Measurements from ENCODE around the gene SLC49A4. TPM values are rescaled to one million over a fixed set of nuclear protein-coding genes. Genes with fewer than 3 reads are reported as not detected.
A peak's percentile ranks its signal among the peaks of the same experiment; 100 is the strongest.

The SLC49A4 gene
- polyA plus RNA-seq, 2 of the 4 experiments (the other 2 are of a cell fraction), result 11.1 to 16.2 TPM

- ATAC-seq (peak; percentile 70 to 80), DNase-seq (ENCODE audit: low read depth in 1 of 2, low spot score in 1 of 2) (peak; percentile 92 to 94), FAIRE-seq (no peak)
- WGBS (ENCODE audit: missing lambda C conversion rate), result 1% methylated on average over 43 of the region's 46 CpGs
- Histone ChIP-seq H3K4me2 (peak within 1 kb of the TSS; percentile 98), H3K4me3 (peak within 1 kb of the TSS; percentile 74), H3K4me1 (peaks cover 6% of the 10 kb centered on the region; the same call in 2 of the 3 replicates), H3K27ac (peak within 1 kb of the TSS; percentile 86 to 98), H3K9me3 (no peaks in the 10 kb centered on the region)
- CTCF ChIA-PET, result interaction anchor here (0.6 to 1.1 kb wide), 3 partner anchors 9 to 343 kb away, joined by 3 to 4 read pairs (median 3); no protein-coding TSS in a partner anchor
- POLR2A ChIA-PET, result interaction anchor here (0.6 to 1.3 kb wide), 6 partner anchors 9 to 410 kb away, joined by 3 to 10 read pairs (median 4); partner anchors contain the start of genes FAM162A, PARP14 and WDR5B
- TF ChIP-seq SMC3 (IDR thresholded peaks at IDR 0.05) (no peak), MYC (IDR thresholded peaks at IDR 0.05; ENCODE audit: borderline replicate concordance, low read length) (peak; percentile 87), TP53 (CRISPR knock-in tag; IDR thresholded peaks at IDR 0.05) (no peak), CEBPB (IDR thresholded peaks at IDR 0.05) (no peak), REST (IDR thresholded peaks at IDR 0.05) (no peak), GATA3 (IDR thresholded peaks at IDR 0.05; ENCODE audit: borderline replicate concordance) (no peak), SREBF2 (IDR thresholded peaks at IDR 0.05) (no peak), CHD4 (IDR thresholded peaks at IDR 0.05; ENCODE audit: borderline replicate concordance) (no peak), NPAS2 (CRISPR knock-in tag; IDR thresholded peaks at IDR 0.05; ENCODE audit: borderline replicate concordance) (peak; percentile 87), RARB (CRISPR knock-in tag; IDR thresholded peaks at IDR 0.05) (no peak), POLR2AphosphoS2 (conservative IDR thresholded peaks at IDR 0.05; ENCODE audit: low read length) (no peak), MAZ (IDR thresholded peaks at IDR 0.05; ENCODE audit: borderline replicate concordance, low read depth, low read length) (no peak), ZFP36 (IDR thresholded peaks at IDR 0.05; ENCODE audit: borderline replicate concordance, partially characterized antibody) (no peak), RFX5 (IDR thresholded peaks at IDR 0.05) (no peak), FOXS1 (CRISPR knock-in tag; IDR thresholded peaks at IDR 0.05) (peak; percentile 89; the same call in 1 of the 2 replicates), CBX8 (IDR thresholded peaks at IDR 0.05) (no peak), NFE2L2 (conservative IDR thresholded peaks at IDR 0.05; ENCODE audit: low read length) (no peak), EHMT2 (IDR thresholded peaks at IDR 0.05; ENCODE audit: low read depth) (no peak), PBX3 (IDR thresholded peaks at IDR 0.05) (no peak), JUNB (IDR thresholded peaks at IDR 0.05) (no peak), HEYL (CRISPR knock-in tag; IDR thresholded peaks at IDR 0.05) (peak; percentile 63; the same call in 1 of the 2 replicates), RCOR1 (IDR thresholded peaks at IDR 0.05; ENCODE audit: low read depth, low read length) (no peak), ATOH8 (CRISPR knock-in tag; IDR thresholded peaks at IDR 0.05; ENCODE audit: low read depth) (no peak), HDAC2 (IDR thresholded peaks at IDR 0.05) (peak; percentile 41; the same call in 1 of the 2 replicates), RNF2 (IDR thresholded peaks at IDR 0.05; ENCODE audit: borderline replicate concordance, low read depth) (no peak), KDM5A (IDR thresholded peaks at IDR 0.05) (no peak), CHD2 (IDR thresholded peaks at IDR 0.05; ENCODE audit: low read length, partially characterized antibody) (no peak), ZSCAN20 (CRISPR knock-in tag; IDR thresholded peaks at IDR 0.05) (peak; percentile 51; the same call in 1 of the 2 replicates), RAD21 (conservative IDR thresholded peaks at IDR 0.05 in 1 of 2, IDR thresholded peaks at IDR 0.05 in 1 of 2) (no peak), BCL3 (IDR thresholded peaks at IDR 0.05) (no peak), BHLHE40 (IDR thresholded peaks at IDR 0.05; ENCODE audit: low read depth, low read length) (peak; percentile 76), JUN (IDR thresholded peaks at IDR 0.05) (peak in 1 of 2 experiments; percentile 73; a peak in 2 of 5 replicates), FOSL2 (IDR thresholded peaks at IDR 0.05) (peak; percentile 52; the same call in 1 of the 2 replicates), FOSL2 (CRISPR knock-in tag; IDR thresholded peaks at IDR 0.05) (peak; percentile 77), POLR2A (IDR thresholded peaks at IDR 0.05; ENCODE audit: low read length) (peak; percentile 74), FOSB (CRISPR knock-in tag; IDR thresholded peaks at IDR 0.05) (no peak)
Observed at GRCh38 chr3:122793568-122794416, 1.1 kb upstream of the SLC49A4 start, which contains the start of gene HSPBAP1. HSPBAP1 (minus strand) TSS chr3:122793831; CDS start chr3:122793680, 151 bp downstream.

Measured in A549 (cell line).